ENCODE results near the gene MAN2A1. TPM values are rescaled to one million over a fixed set of nuclear protein-coding genes. Genes with fewer than 3 reads are reported as not detected.

MAN2A1 gene
- total RNA-seq, 1 experiment from 2014 or later, result 78.0 TPM

- Mint-ChIP-seq H3K27me3 (ENCODE audit: low read depth) (no peaks in the 10 kb centered on the region), H3K27ac (peak overlapping the region; percentile 94 to 99 (median 98)), H3K36me3 (ENCODE audit: insufficient read depth in 1 of 3, low read depth in 3 of 3) (peaks cover 8 to 21% (median 18%) of the 10 kb centered on the region in 3 experiments), H3K9me3 (no peaks in the 10 kb centered on the region; a peak in 1 of 5 replicates), H3K4me1 (peaks cover 78 to 84% of the 10 kb centered on the region in 2 experiments), H3K4me3 (peak overlapping the region; percentile 47 to 72)
- Histone ChIP-seq H3K27ac (ENCODE audit: insufficient read length, low read depth, low read length) (peak overlapping the region; percentile 95), H3K4ac (ENCODE audit: low read depth, low read length) (no peak overlapping the region), H2AFZ (ENCODE audit: low read length) (no peak overlapping the region), H3K4me1 (ENCODE audit: insufficient read depth, low read length) (peaks cover 19% of the 10 kb centered on the region; the same call in 1 of the 2 replicates), H3K79me1 (ENCODE audit: insufficient read depth, low read depth, low read length, poor library complexity, severe bottlenecking) (no peaks in the 10 kb centered on the region), H3K18ac (ENCODE audit: insufficient read length, low read depth, low read length) (peak overlapping the region; percentile 35), H4K8ac (replicated peaks; ENCODE audit: insufficient read length, low read depth, low read length) (no peak overlapping the region), H3K9me3 (ENCODE audit: control insufficient read depth, low read depth, low read length) (no peaks in the 10 kb centered on the region), H2BK5ac (ENCODE audit: insufficient read length, low read length) (peak overlapping the region; percentile 42), H2BK15ac (ENCODE audit: low read depth, low read length) (no peak overlapping the region), H3K27me3 (ENCODE audit: insufficient read depth, low read length) (no peaks in the 10 kb centered on the region), H2BK120ac (ENCODE audit: low read depth, low read length, poor library complexity, severe bottlenecking) (no peak overlapping the region), H3K23me2 (ENCODE audit: insufficient read length, low read depth, low read length, poor library complexity, severe bottlenecking) (no peaks in the 10 kb centered on the region), H3K14ac (ENCODE audit: insufficient read depth, low read length) (peak overlapping the region; percentile 66; the same call in 1 of the 2 replicates), H2BK20ac (ENCODE audit: low read depth, low read length, poor library complexity, severe bottlenecking) (no peak overlapping the region), H3K9ac (ENCODE audit: extremely low read depth, insufficient read length, low read length) (peak overlapping the region; percentile 44), H3K4me2 (ENCODE audit: insufficient read depth, insufficient read length, low read length) (peak overlapping the region; percentile 60), H3K23ac (ENCODE audit: insufficient read length, low read depth, low read length) (no peak overlapping the region), H2BK12ac (ENCODE audit: insufficient read length, low read depth, low read length) (no peak overlapping the region), H4K91ac (ENCODE audit: insufficient read length, low read depth, low read length) (no peak overlapping the region), H4K20me1 (ENCODE audit: control insufficient read depth, insufficient read depth, insufficient read length) (no peaks in the 10 kb centered on the region), H3K56ac (ENCODE audit: insufficient read length, low read depth, low read length) (no peak overlapping the region), H3K79me2 (ENCODE audit: insufficient read depth, low read length) (peaks cover 3% of the 10 kb centered on the region; the same call in 1 of the 2 replicates), H3T11ph (ENCODE audit: low read length) (no peak overlapping the region), H4K5ac (ENCODE audit: insufficient read length, low read depth, low read length) (peak overlapping the region; percentile 44), H2AK5ac (ENCODE audit: insufficient read length, low read length) (no peak overlapping the region)
- whole genome bisulfite sequencing (ENCODE audit: extremely low coverage, insufficient read length, low lambda C conversion rate), result no CpG with 5 or more reads among the region's 4 CpGs
- peak; percentile 78 for DNase-seq
- no peak for TF ChIP-seq CTCF (conservative IDR thresholded peaks at IDR 0.05)
Observed at GRCh38 chr5:109739741-109740728, 50.3 kb downstream of the MAN2A1 start.

All from H9 (cell line).